Natural killer cell treated with Interleukin-12 subunit alpha and Interleukin-12 subunit beta and Interleukin-15 and Interleukin-18, amount 100 ng/mL, for 72 hours (primary cell): ENCODE measurements around the gene CTDP1. TPM values are rescaled to one million over a fixed set of nuclear protein-coding genes. Genes with fewer than 3 reads are reported as not detected.
"Not testable (repeated sequence)": the region's sequence is repeated elsewhere in the genome, so short reads cannot be mapped to it uniquely, and the experiment has no call there.

ENCODE experiments used
- ATAC-seq, 2 donors: fragments of 150-1000 bp; cut with Tn5 transposase in 1 of 2; sonication (Bioruptor Pico), chemical (Tn5 transposase) in 1 of 2; 2 replicates each; pipeline ENCODE4 v1.10.0; 2021
- DNase-seq: peaks from one replicate; pipeline ENCODE4 v3.0.0; 2022; ENCODE audit warnings: low spot score
- H3K27ac Mint-ChIP-seq, 2 donors: 1 replicate in 1 of 2; 2 replicates in 1 of 2; pipeline ENCODE4 v1.8.0; 2022; ENCODE audit warnings: mixed read lengths in 2 of 2, mild to moderate bottlenecking in 1 of 2, moderate library complexity in 1 of 2
- H3K27me3 Mint-ChIP-seq, 2 donors: 1 replicate in 1 of 2; 2 replicates in 1 of 2; pipeline ENCODE4 v1.8.0; 2022; ENCODE audit warnings: mixed read lengths in 2 of 2
- H3K36me3 Mint-ChIP-seq: one replicate; pipeline ENCODE4 v1.8.0; 2022; ENCODE audit warnings: mixed read lengths
- H3K4me1 Mint-ChIP-seq, 2 donors: 1 replicate in 1 of 2; 2 replicates in 1 of 2; pipeline ENCODE4 v1.8.0; 2022; ENCODE audit warnings: low read depth in 2 of 2, mixed read lengths in 2 of 2, mild to moderate bottlenecking in 1 of 2
- H3K4me3 Mint-ChIP-seq: one replicate; pipeline ENCODE4 v1.8.0; 2022; ENCODE audit warnings: mixed read lengths
- H3K9me3 Mint-ChIP-seq: 2 replicates; pipeline ENCODE4 v1.8.0; 2022; ENCODE audit warnings: mixed read lengths
- total RNA-seq, 2 donors: library from RNA; stranded (reverse); gene quantifications; one replicate each; pipeline ENCODE4 v1.2.3, GENCODE V29; 2022

The CTDP1 gene
- total RNA-seq, 2 donors from 2014 or later, result 36.6 to 45.3 TPM

DNA sequence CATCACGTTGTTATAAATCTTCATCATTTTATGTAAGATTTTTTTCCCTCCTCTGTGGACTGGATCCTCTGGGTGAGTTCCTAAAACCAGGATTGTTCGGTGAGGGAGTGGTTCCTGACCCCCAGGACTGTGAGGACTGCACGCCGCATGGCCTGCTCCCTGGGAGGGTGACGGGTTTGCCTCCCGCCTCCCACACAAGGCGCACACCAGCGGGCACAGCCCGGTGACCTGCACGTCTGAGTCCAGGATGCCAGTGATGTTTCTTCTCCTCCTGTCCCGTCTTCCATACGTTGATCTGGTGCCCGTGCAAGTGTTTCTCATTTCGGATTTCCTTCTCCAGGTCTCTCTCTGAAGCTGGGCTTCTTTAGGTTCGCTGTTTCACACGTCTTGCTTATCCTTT is 27.1 kb downstream of the CTDP1 start:
- ATAC-seq (no peak), DNase-seq (no peak)
- H3K9me3 Mint-ChIP-seq, result no peaks in the 10 kb centered on the region
- peaks cover 10 to 18% of the 10 kb centered on the region in 2 donors for H3K4me1 Mint-ChIP-seq
- H3K36me3 Mint-ChIP-seq, result peaks cover 14% of the 10 kb centered on the region
- H3K4me3 Mint-ChIP-seq, result no peak overlapping the region
- H3K27me3 Mint-ChIP-seq, result no peaks in the 10 kb centered on the region
- H3K27ac Mint-ChIP-seq, result no peak overlapping the region

DNA sequence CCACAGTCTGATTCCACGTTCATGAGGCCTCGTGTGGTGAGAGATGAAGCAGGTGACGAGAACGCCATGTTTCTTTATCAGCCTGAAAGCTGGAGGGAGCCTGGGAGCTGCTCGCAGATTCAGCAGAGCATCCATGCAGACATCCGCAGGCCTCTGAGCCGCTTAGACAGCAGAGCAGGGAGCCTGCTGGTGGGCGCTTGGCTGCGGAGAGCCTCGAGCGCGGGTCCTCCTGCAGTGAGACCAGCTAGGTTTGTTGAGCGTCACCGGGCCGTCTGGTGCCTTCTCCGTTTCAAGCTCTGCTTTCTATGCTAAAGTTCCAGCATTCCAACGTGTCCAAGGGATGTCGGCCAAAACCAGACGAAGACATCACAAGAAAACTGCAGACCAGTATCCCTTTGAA is 27.6 kb downstream of the CTDP1 start:
- no peaks in the 10 kb centered on the region for H3K9me3 Mint-ChIP-seq
- H3K27me3 Mint-ChIP-seq, result no peaks in the 10 kb centered on the region
- peaks cover 14% of the 10 kb centered on the region for H3K36me3 Mint-ChIP-seq
- H3K27ac Mint-ChIP-seq, result no peak overlapping the region
- ATAC-seq, result no peak
- no peak overlapping the region for H3K4me3 Mint-ChIP-seq
- no peak for DNase-seq
- H3K4me1 Mint-ChIP-seq, result peaks cover 10 to 18% of the 10 kb centered on the region in 2 donors

DNA sequence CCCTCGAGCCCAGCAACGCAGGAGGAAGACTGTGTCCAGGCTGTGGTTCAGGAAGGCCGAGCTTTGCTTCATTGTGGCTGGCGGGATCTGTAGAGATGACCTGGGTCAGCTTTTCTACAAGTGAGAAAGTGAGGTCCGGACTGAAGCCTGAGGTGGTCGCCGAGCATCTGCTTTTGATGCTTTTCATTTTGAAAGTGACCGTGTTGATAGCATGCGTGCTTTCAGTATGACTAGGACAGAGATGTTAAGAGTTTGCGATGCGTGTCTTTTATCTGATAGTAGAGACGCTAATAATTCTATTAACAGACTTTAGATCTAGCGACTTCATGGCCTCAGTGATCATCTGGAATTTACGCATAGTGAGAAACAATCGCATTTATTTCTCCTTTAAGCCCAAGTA is 28.1 kb downstream of the CTDP1 start:
- ATAC-seq (no peak), DNase-seq (no peak)
- Mint-ChIP-seq H3K4me3 (no peak overlapping the region), H3K27me3 (no peaks in the 10 kb centered on the region), H3K4me1 (peaks cover 10 to 18% of the 10 kb centered on the region in 2 donors), H3K27ac (peak overlapping the region in 1 of 2 donors; percentile 12), H3K9me3 (no peaks in the 10 kb centered on the region), H3K36me3 (peaks cover 14% of the 10 kb centered on the region)

DNA sequence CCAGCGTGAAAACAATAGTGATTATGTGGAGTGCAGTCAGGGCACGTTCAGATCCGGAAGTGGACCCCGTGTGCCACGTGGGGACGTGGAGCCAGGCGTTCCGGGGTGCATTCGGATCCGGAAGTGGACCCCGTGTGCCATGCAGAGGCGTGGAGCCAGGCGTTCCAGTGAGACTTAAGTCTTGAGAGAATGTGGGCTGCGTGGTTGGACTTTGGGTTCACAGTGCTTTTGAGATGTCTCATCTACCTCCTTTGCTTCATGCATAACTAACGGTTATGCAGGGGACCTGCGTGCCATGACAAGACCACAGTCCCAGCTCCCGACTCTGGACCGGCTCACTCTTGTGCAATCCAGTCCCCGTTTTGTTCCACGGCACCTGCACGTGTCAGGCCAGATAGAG is 28.8 kb downstream of the CTDP1 start:
- peak overlapping the region in 1 of 2 donors; percentile 12 for H3K27ac Mint-ChIP-seq
- ATAC-seq, result peak in 1 of 2 donors; percentile 14
- no peaks in the 10 kb centered on the region for H3K9me3 Mint-ChIP-seq
- H3K4me1 Mint-ChIP-seq, result peaks cover 10 to 17% of the 10 kb centered on the region in 2 donors
- H3K4me3 Mint-ChIP-seq, result no peak overlapping the region
- H3K27me3 Mint-ChIP-seq, result no peaks in the 10 kb centered on the region
- peaks cover 13% of the 10 kb centered on the region for H3K36me3 Mint-ChIP-seq
- no peak for DNase-seq

DNA sequence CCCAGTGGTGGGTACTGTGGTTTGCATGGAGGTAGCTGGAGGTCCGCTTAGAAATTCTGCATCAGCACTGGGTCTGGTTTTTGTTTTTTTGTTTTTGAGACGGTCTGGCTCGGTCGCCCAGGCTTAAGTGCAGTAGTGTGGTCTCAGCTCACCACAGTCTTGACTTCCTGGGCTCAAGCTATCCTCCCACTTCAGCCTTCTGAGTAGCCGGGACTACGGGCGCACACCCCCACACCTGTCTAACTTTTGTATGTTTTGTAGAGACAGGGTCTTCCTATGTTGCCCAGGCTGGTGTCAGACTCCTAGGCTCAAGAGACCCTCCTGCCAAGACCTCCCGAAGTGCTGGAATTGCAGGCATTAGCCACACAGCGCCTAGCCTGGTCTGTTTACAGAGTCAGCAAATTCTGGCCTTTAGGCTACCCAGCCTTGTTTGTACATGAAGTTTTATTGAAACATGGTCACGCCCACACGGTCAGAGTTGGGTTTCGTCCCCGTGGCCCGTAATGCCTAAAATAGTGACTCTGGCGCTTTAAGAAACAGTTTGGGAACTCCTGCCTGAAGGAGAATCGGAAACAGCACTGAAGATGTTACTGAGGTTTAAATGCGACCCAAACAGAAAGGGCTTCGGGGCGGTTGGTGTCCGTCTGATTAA is 32.7 kb downstream of the CTDP1 start:
- DNase-seq, result no peak
- Mint-ChIP-seq H3K27me3 (no peaks in the 10 kb centered on the region), H3K27ac (no peak overlapping the region), H3K4me1 (peaks cover 0 to 10% of the 10 kb centered on the region in 2 donors), H3K9me3 (no peaks in the 10 kb centered on the region), H3K36me3 (no peaks in the 10 kb centered on the region), H3K4me3 (no peak overlapping the region)
- peak in 1 of 2 donors; percentile 19 for ATAC-seq

DNA sequence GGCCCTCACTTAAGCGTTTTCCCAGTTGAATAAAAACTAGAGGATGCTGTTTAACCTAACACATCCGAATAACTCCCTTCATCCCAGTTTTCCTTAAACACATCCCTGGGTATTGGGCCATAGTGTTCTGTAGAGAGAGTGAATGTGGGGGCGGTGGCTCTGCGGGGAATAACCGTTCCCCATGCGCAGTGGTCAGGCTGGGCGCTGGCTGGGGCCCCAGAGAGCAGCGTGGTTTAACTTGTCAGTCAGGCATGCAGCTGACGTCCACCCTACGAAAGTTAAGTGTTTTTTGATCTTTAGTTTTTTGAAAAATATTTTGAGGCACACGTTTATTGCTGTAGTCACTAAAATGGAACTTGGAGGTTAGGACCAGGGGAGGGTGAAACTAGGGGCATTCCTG is 33.7 kb downstream of the CTDP1 start:
- Mint-ChIP-seq H3K4me1 (peaks cover 0 to 1% of the 10 kb centered on the region in 2 donors), H3K27me3 (no peaks in the 10 kb centered on the region), H3K4me3 (no peak overlapping the region), H3K9me3 (no peaks in the 10 kb centered on the region), H3K27ac (no peak overlapping the region), H3K36me3 (no peaks in the 10 kb centered on the region)
- DNase-seq (no peak), ATAC-seq (no peak)

DNA sequence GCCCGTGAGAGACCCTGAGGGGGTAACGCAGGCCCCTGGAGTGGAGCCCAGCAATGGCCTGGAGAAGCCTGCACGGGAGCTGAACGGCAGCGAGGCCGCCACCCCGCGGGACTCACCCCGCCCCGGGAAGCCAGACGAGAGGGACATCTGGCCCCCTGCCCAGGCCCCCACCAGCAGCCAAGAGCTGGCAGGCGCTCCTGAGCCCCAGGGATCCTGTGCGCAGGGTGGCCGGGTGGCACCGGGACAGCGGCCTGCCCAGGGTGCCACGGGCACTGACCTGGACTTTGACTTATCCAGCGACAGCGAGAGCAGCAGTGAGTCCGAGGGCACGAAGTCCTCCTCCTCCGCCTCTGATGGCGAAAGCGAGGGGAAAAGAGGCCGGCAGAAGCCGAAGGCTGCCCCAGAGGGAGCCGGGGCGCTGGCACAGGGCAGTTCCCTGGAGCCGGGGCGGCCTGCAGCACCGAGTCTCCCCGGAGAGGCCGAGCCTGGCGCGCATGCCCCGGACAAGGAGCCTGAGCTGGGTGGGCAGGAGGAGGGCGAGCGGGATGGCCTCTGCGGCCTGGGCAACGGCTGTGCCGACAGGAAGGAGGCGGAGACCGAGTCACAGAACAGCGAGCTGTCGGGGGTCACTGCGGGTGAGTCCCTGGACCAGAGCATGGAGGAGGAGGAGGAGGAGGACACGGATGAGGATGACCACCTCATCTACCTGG is 35.1 kb downstream of the CTDP1 start:
- no peak for DNase-seq
- Mint-ChIP-seq H3K9me3 (no peaks in the 10 kb centered on the region), H3K4me1 (peaks cover 5% of the 10 kb centered on the region in 2 donors), H3K36me3 (peaks cover 9% of the 10 kb centered on the region), H3K4me3 (no peak overlapping the region), H3K27me3 (no peaks in the 10 kb centered on the region), H3K27ac (no peak overlapping the region)
- no peak for ATAC-seq

DNA sequence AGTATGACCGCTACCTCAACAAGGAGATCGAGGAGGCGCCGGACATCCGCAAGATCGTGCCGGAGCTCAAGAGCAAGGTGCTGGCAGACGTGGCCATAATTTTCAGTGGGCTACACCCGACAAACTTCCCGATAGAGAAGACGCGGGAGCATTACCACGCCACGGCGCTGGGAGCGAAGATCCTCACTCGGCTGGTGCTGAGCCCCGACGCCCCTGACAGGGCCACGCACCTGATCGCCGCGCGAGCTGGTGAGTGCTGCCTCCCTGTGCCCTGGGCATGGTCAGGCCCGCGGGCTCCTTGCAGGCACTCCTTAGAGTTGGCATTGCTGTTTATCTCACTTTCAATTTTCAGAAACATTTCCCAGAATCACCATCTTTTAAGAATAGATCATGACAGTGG is 35.7 kb downstream of the CTDP1 start:
- peaks cover 9% of the 10 kb centered on the region for H3K36me3 Mint-ChIP-seq
- H3K4me3 Mint-ChIP-seq, result no peak overlapping the region
- no peaks in the 10 kb centered on the region for H3K9me3 Mint-ChIP-seq
- H3K27me3 Mint-ChIP-seq, result no peaks in the 10 kb centered on the region
- H3K4me1 Mint-ChIP-seq, result peaks cover 5% of the 10 kb centered on the region in 2 donors
- H3K27ac Mint-ChIP-seq, result no peak overlapping the region
- no peak for ATAC-seq
- DNase-seq, result no peak

DNA sequence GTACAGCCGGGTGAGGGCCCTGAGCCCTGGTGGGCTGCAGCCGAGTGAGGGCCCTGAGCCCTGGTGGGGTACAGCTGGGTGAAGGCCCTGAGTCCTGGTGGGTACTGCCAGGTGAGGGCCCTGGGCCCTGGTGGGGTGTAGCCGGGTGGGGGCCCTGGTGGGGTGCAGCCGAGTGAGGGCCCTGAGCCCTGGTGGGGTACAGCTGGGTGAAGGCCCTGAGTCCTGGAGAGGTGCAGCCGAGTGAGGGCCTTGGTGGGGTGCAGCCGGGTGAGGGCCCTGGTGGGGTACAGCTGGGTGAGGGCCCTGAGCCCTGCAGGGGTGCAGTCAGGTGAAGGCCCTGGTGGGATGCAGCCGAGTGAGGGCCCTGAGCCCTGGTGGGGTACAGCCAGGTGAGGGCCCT is 37.5 kb downstream of the CTDP1 start:
- peak; percentile 9 to 11 for ATAC-seq
- Mint-ChIP-seq H3K4me3 (no peak overlapping the region), H3K27me3 (no peaks in the 10 kb centered on the region), H3K36me3 (peaks cover 15% of the 10 kb centered on the region), H3K27ac (no peak overlapping the region), H3K9me3 (no peaks in the 10 kb centered on the region), H3K4me1 (peaks cover 5 to 8% of the 10 kb centered on the region in 2 donors)
- no peak for DNase-seq

DNA sequence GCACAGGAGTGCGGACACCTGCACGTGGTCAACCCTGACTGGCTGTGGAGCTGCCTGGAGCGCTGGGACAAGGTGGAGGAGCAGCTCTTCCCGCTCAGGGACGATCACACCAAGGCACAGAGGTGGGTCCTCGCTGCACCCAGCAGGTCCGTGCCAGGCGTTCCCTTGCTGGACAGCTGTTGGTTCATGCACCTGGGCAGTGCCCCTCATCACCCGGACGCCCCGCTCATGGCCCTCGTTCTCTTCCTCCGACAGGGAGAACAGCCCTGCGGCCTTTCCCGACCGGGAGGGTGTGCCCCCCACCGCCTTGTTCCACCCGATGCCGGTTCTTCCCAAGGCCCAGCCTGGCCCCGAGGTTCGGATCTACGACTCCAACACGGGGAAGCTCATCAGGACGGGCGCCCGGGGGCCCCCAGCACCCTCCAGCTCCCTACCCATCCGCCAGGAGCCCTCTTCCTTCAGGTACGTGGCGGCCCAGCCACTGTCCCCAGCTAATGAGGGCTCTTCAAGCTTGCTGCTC is 38.0 kb downstream of the CTDP1 start:
- ATAC-seq, result no peak
- peaks cover 15% of the 10 kb centered on the region for H3K36me3 Mint-ChIP-seq
- H3K27me3 Mint-ChIP-seq, result no peaks in the 10 kb centered on the region
- H3K9me3 Mint-ChIP-seq, result no peaks in the 10 kb centered on the region
- peaks cover 5 to 8% of the 10 kb centered on the region in 2 donors for H3K4me1 Mint-ChIP-seq
- no peak overlapping the region for H3K27ac Mint-ChIP-seq
- no peak overlapping the region for H3K4me3 Mint-ChIP-seq
- no peak for DNase-seq

DNA sequence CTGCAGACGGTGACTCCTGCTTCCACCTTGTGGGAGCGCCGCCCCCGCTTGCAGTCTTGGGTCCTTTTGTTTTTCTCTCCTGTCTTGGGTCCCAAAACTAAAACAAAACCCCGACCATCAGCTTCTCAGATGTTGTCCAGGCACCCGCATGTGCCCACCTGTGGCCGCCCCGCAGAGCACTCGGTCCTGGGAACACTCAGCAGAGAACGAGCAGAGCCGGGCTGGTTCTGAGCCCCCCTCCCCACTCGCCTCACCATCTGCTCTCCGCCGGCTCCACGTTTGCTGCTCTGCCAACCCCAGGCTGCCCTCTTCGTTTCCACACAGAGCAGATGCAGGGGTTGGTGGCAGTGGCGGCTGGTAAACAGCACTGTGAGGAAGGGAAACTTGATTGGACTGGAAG is 38.5 kb downstream of the CTDP1 start:
- DNase-seq (no peak), ATAC-seq (no peak)
- Mint-ChIP-seq H3K9me3 (no peaks in the 10 kb centered on the region), H3K4me1 (peaks cover 5 to 8% of the 10 kb centered on the region in 2 donors), H3K27ac (no peak overlapping the region), H3K4me3 (no peak overlapping the region), H3K36me3 (peaks cover 15% of the 10 kb centered on the region), H3K27me3 (no peaks in the 10 kb centered on the region)

DNA sequence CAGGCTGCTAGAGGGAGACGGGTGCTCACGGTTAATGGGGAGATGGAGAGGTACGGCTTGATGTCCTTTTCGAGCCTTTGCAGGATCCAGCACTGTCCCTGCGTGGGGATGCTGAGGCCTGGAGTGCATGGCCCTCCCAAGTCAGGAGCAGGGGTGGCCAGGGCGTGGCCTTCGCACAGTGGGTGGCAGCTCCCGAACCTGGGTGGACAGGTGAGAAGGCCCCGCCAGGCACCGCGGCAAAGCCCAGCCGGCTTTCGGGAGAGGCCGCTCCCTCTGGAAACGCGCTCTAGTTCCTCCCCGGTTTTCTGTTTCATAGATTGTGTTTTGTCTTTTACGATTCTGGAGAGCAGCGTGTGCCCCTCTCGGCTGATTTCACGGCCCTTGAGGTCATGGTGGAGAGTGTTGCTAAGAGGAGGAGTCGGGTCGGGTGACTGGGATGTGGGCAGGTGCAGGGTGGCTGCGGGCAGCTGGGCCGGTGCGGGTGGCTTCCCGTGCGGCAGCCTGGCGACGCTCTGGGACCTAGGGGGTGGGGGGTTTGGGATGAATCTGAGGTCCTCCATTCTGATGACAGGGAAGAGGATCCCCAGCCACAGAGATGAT is 39.4 kb downstream of the CTDP1 start:
- Mint-ChIP-seq H3K4me3 (no peak overlapping the region), H3K9me3 (no peaks in the 10 kb centered on the region), H3K27ac (no peak overlapping the region), H3K4me1 (peaks cover 5 to 8% of the 10 kb centered on the region in 2 donors), H3K36me3 (peaks cover 15% of the 10 kb centered on the region), H3K27me3 (no peaks in the 10 kb centered on the region)
- no peak for ATAC-seq
- DNase-seq, result no peak

DNA sequence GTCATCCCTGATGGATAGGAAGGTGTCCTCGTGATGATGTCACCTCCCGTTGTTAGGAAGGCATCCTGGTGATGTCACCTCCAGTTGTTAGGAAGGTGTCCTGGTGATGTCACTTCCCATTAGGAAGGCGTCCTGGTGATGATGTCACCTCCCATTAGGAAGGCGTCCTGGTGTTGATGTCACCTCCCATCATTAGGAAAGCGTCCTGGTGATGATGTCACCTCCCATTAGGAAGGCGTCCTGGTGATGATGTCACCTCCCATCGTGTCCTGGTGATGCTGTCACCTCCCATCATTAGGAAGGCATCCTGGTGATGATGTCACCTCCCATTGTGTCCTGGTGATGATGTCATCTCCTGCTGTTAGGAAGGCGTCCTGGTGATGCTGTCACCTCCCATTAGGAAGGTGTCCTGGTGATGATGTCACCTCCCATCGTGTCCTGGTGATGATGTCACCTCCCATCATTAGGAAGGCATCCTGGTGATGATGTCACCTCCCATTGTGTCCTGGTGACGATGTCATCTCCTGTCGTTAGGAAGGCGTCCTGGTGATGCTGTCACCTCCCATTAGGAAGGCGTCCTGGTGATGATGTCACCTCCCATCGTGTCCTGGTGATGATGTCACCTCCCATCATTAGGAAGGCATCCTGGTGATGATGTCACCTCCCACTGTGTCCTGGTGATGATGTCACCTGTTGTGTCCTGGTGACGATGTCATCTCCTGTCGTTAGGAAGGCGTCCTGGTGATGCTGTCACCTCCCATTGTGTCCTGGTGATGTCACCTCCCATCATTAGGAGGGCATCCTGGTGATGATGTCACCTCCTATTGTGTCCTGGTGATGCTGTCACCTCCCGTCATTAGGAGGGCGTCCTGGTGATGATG is 40.1 kb downstream of the CTDP1 start:
- H3K4me1 Mint-ChIP-seq, H3K27me3 Mint-ChIP-seq, H3K9me3 Mint-ChIP-seq, ATAC-seq, DNase-seq, H3K4me3 Mint-ChIP-seq, H3K27ac Mint-ChIP-seq: not testable (repeated sequence)
- H3K36me3 Mint-ChIP-seq, result peaks cover 15% of the 10 kb centered on the region
